HCT116 (cell line): Measurements from ENCODE around the gene DPH2. TPM values are rescaled to one million over a fixed set of nuclear protein-coding genes. Genes with fewer than 3 reads are reported as not detected.
A peak's percentile ranks its signal among the peaks of the same experiment; 100 is the strongest.

ENCODE experiments used
- ATAC-seq: fragments of 200-7000 bp; cut with Tn5 transposase; 2 replicates; pipeline ENCODE4 v1.9.1; 2020; ENCODE audit warnings: mild to moderate bottlenecking, moderate library complexity
- BruUV-seq: library from RNA; stranded (reverse); fragments of 400-500 nt; replicated peaks from 2 replicates; lab custom pipeline; 2021; lab: Mats Ljungman, UMichigan
- CTCF ChIA-PET: fragments of 300-600 bp; sonication (Branson Sonifier 250); formaldehyde crosslinking; loops from one replicate; lab custom pipeline; 2021; ENCODE audit warnings: antibody characterized with exemption; lab: Charles Lee
- POLR2A ChIA-PET: fragments of 300-600, 350-600 bp; sonication (Branson Sonifier 250); formaldehyde crosslinking; loops from one replicate; lab custom pipeline; 2021; ENCODE audit warnings: antibody characterized with exemption; lab: Charles Lee
- RAD21 ChIA-PET, 2 experiments: fragments of 300-600 bp; sonication (Branson Sonifier 250); formaldehyde crosslinking; loops; one replicate each; lab custom pipeline; 2023; ENCODE audit warnings: low total read pairs in 2 of 2; ENCODE audit not compliant: uncharacterized antibody in 2 of 2, unreplicated experiment in 2 of 2, low non-redundant PET in 1 of 2; lab: Charles Lee
- DNase-seq: peaks from one replicate; pipeline ENCODE4 v3.0.0-alpha.2; 2010; ENCODE audit warnings: low read depth, low spot score
- H2AFZ ChIP-seq: fragments of 200-600 bp; shearing (Covaris generic), sonication (generic); 2 replicates; pipeline ENCODE4 v1.6.1; 2017; ENCODE audit warnings: low read depth, mixed run types, mixed read lengths, antibody characterized with exemption, low read length; ENCODE audit not compliant: poor library complexity, severe bottlenecking
- H3K27ac ChIP-seq: 2 replicates; pipeline ENCODE4 v1.5.1; 2012; ENCODE audit warnings: low read depth, low read length
- H3K27me3 ChIP-seq: fragments of 200-600 bp; sonication (generic); 2 replicates; pipeline ENCODE4 v1.6.1; 2016; ENCODE audit warnings: mixed run types, low read length, mixed read lengths; ENCODE audit not compliant: insufficient read depth
- H3K36me3 ChIP-seq, 2 experiments: fragments of 200-500 bp in 1 of 2; fragments of 200-600 bp in 1 of 2; sonication (Bioruptor generic) in 1 of 2; sonication (generic) in 1 of 2; 2 replicates each; pipeline versions ENCODE4 v1.5.1 to v1.6.1; 2014 to 2016; ENCODE audit warnings: low read length in 2 of 2, inconsistent platforms in 1 of 2, mixed read lengths in 1 of 2, mixed run types in 1 of 2; ENCODE audit not compliant: insufficient read depth in 2 of 2, control insufficient read depth in 1 of 2
- H3K4me1 ChIP-seq, 2 experiments: fragments of 200-600 bp in 1 of 2; sonication (generic) in 1 of 2; 2 replicates each; pipeline versions ENCODE4 v1.5.1 to v1.6.1; 2012 to 2017; ENCODE audit warnings: low read length in 2 of 2, inconsistent platforms in 1 of 2, mild to moderate bottlenecking in 1 of 2, mixed read lengths in 1 of 2, mixed run types in 1 of 2, moderate library complexity in 1 of 2; ENCODE audit not compliant: insufficient read depth in 2 of 2, control insufficient read depth in 1 of 2
- H3K4me2 ChIP-seq: fragments of 200-600 bp; sonication (generic); 2 replicates; pipeline ENCODE4 v1.6.1; 2017; ENCODE audit warnings: mixed run types, low read length, mixed read lengths
- H3K4me3 ChIP-seq, 2 experiments: fragments of 200-600 bp in 1 of 2; sonication (generic) in 1 of 2; replicated peaks in 1 of 2; 2 replicates each; pipeline ENCODE4 v1.5.1; 2011 to 2016; ENCODE audit warnings: low read length in 2 of 2, control low read depth in 1 of 2, low read depth in 1 of 2, mild to moderate bottlenecking in 1 of 2, mixed read lengths in 1 of 2, mixed run types in 1 of 2
- H3K79me2 ChIP-seq: fragments of 200-600 bp; sonication (generic); 2 replicates; pipeline ENCODE4 v1.6.1; 2017; ENCODE audit warnings: mild to moderate bottlenecking, mixed run types, low read length, moderate library complexity, mixed read lengths; ENCODE audit not compliant: insufficient read depth
- H3K9ac ChIP-seq: fragments of 200-600 bp; sonication (generic); 2 replicates; pipeline ENCODE4 v1.6.1; 2016; ENCODE audit warnings: low read length, mixed read lengths
- H3K9me2 ChIP-seq: fragments of 200-600 bp; sonication (generic), shearing (Covaris generic); 2 replicates; pipeline ENCODE4 v1.6.1; 2017; ENCODE audit warnings: mixed run types, mild to moderate bottlenecking, moderate library complexity; ENCODE audit not compliant: insufficient read depth
- H3K9me3 ChIP-seq, 2 experiments: fragments of 200-500 bp in 1 of 2; fragments of 200-600 bp in 1 of 2; sonication (Bioruptor generic) in 1 of 2; sonication (generic) in 1 of 2; 2 replicates each; pipeline ENCODE4 v1.6.1; 2014 to 2017; ENCODE audit warnings: low read length in 2 of 2, mixed read lengths in 2 of 2, inconsistent platforms in 1 of 2, low read depth in 1 of 2, mild to moderate bottlenecking in 1 of 2, mixed run types in 1 of 2, moderate library complexity in 1 of 2; ENCODE audit not compliant: control insufficient read depth in 1 of 2, insufficient read depth in 1 of 2
- H4K20me1 ChIP-seq: fragments of 200-600 bp; sonication (generic), shearing (Covaris generic); 2 replicates; pipeline ENCODE4 v1.6.1; 2017; ENCODE audit warnings: mixed run types, mild to moderate bottlenecking, moderate library complexity; ENCODE audit not compliant: insufficient read depth
- CBX3 ChIP-seq: IDR thresholded peaks from 2 replicates; pipeline ENCODE4 v1.6.1; 2012; ENCODE audit warnings: low read depth
- CEBPB ChIP-seq: IDR thresholded peaks from 2 replicates; pipeline ENCODE4 v1.6.1; 2012; ENCODE audit warnings: low read depth
- ELF1 ChIP-seq: IDR thresholded peaks from 2 replicates; pipeline ENCODE4 v1.6.1; 2012; ENCODE audit warnings: low read depth, borderline replicate concordance
- POLR2A ChIP-seq: IDR thresholded peaks from 2 replicates; pipeline ENCODE4 v1.7.0; 2011; ENCODE audit warnings: borderline replicate concordance; ENCODE audit not compliant: insufficient read depth, insufficient read length; ENCODE audit errors: extremely low read depth
- SIN3A ChIP-seq: IDR thresholded peaks from 2 replicates; pipeline ENCODE4 v1.6.1; 2012; ENCODE audit warnings: low read depth
- SRF ChIP-seq: IDR thresholded peaks from 2 replicates; pipeline ENCODE4 v1.6.1; 2012; ENCODE audit warnings: low read depth
- intact Hi-C: fragments of 100-400 bp; cut with micrococcal nuclease; formaldehyde crosslinking; loops from 2 replicates; pipeline ENCODE4 v1.10.0; 2022
- total RNA-seq: library from RNA; stranded (reverse); gene quantifications from one replicate; pipeline ENCODE4 v1.2.1, GENCODE V29; 2021; ENCODE audit not compliant: unreplicated experiment
- TF ChIP-seq, protein P1 (sequence below): IDR thresholded peaks from 2 replicates; pipeline ENCODE4 v1.6.1; 2011; ENCODE audit warnings: mild to moderate bottlenecking, low read length, moderate library complexity; ENCODE audit not compliant: insufficient replicate concordance; ENCODE audit errors: extremely low read depth
- TF ChIP-seq, protein P2 (sequence below): IDR thresholded peaks from 2 replicates; pipeline ENCODE4 v1.6.1; 2012
- TF ChIP-seq, protein P3 (sequence below): IDR thresholded peaks from 2 replicates; pipeline ENCODE4 v1.6.1; 2012

The DPH2 gene
- total RNA-seq, 1 experiment from 2014 or later: 53.2 TPM

DNA sequence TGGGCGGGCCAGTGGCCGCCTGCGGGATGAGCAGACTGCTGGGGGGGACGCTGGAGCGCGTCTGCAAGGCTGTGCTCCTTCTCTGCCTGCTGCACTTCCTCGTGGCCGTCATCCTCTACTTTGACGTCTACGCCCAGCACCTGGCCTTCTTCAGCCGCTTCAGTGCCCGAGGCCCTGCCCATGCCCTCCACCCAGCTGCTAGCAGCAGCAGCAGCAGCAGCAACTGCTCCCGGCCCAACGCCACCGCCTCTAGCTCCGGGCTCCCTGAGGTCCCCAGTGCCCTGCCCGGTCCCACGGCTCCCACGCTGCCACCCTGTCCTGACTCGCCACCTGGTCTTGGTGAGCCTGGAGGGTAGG lies 11.3 kb downstream of the DPH2 start:
- Histone ChIP-seq H3K9me2 (no peaks in the 10 kb centered on the region), H3K27me3 (no peaks in the 10 kb centered on the region), H3K79me2 (peaks cover 68% of the 10 kb centered on the region)
- TF ChIP-seq SRF: no peak
- no peak for TF ChIP-seq POLR2A
- no peak for TF ChIP-seq CEBPB
- no peak for TF ChIP-seq ELF1
- no peak for TF ChIP-seq SIN3A
- TF ChIP-seq CBX3: no peak
- TF ChIP-seq, protein P1, sequence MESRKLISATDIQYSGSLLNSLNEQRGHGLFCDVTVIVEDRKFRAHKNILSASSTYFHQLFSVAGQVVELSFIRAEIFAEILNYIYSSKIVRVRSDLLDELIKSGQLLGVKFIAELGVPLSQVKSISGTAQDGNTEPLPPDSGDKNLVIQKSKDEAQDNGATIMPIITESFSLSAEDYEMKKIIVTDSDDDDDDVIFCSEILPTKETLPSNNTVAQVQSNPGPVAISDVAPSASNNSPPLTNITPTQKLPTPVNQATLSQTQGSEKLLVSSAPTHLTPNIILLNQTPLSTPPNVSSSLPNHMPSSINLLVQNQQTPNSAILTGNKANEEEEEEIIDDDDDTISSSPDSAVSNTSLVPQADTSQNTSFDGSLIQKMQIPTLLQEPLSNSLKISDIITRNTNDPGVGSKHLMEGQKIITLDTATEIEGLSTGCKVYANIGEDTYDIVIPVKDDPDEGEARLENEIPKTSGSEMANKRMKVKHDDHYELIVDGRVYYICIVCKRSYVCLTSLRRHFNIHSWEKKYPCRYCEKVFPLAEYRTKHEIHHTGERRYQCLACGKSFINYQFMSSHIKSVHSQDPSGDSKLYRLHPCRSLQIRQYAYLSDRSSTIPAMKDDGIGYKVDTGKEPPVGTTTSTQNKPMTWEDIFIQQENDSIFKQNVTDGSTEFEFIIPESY: no peak
- TF ChIP-seq, protein P2, sequence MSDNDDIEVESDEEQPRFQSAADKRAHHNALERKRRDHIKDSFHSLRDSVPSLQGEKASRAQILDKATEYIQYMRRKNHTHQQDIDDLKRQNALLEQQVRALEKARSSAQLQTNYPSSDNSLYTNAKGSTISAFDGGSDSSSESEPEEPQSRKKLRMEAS: no peak
- TF ChIP-seq, protein P3, sequence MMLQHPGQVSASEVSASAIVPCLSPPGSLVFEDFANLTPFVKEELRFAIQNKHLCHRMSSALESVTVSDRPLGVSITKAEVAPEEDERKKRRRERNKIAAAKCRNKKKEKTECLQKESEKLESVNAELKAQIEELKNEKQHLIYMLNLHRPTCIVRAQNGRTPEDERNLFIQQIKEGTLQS: no peak
- TF ChIP-seq, all 23 proteins: peak for 0
- ATAC-seq: no peak
- H3K4me1 ChIP-seq: peaks cover 9 to 37% of the 10 kb centered on the region in 2 experiments; a peak in 3 of 4 replicates
- DNase-seq: no peak
- H3K9me3 ChIP-seq: no peaks in the 10 kb centered on the region
- RAD21 ChIA-PET: no interaction called here
- intact Hi-C loops: no loop called here
- peak overlapping the region; percentile 87; the same call in 1 of the 2 replicates for H3K4me2 ChIP-seq
- no peaks in the 10 kb centered on the region for H4K20me1 ChIP-seq
- no peak overlapping the region for H3K9ac ChIP-seq
- POLR2A ChIA-PET: no interaction called here
- no peak overlapping the region; the same call in 1 of the 2 replicates for H3K27ac ChIP-seq
- H2AFZ ChIP-seq: no peak overlapping the region
- no peak overlapping the region for H3K4me3 ChIP-seq
- CTCF ChIA-PET: no interaction called here
- H3K36me3 ChIP-seq: peaks cover 11 to 56% of the 10 kb centered on the region in 2 experiments; a peak in 3 of 4 replicates
- no TSS peak for BruUV-seq
